Heart right ventricle (tissue), 16 donors: ENCODE measurements around the gene AGAP5. TPM values are rescaled to one million over a fixed set of nuclear protein-coding genes. Genes with fewer than 3 reads are reported as not detected.

Source experiments
- ATAC-seq, 8 donors: fragments of 200-7000 bp; cut with Tn5 transposase; one replicate each; pipeline ENCODE4 v1.9.1; 2020; ENCODE audit warnings: mild to moderate bottlenecking in 8 of 8, moderate library complexity in 8 of 8, moderate number of reproducible peaks in 1 of 8
- DNase-seq, 2 donors: peaks; one replicate each; pipeline ENCODE4 v3.0.0-alpha.2; 2020
- H3K27ac ChIP-seq, 10 donors: fragments of 200-600 bp; sonication (generic) in 2 of 10; one replicate each; pipeline versions ENCODE4 v1.5.0 to v1.8.0; 2020 to 2022; ENCODE audit warnings: mild to moderate bottlenecking in 3 of 10
- H3K27me3 ChIP-seq, 7 donors: fragments of 200-600 bp; one replicate each; pipeline ENCODE4 v1.8.0; 2021 to 2022; ENCODE audit warnings: mild to moderate bottlenecking in 2 of 7
- H3K36me3 ChIP-seq, 9 donors: fragments of 200-600 bp; sonication (generic) in 1 of 9; one replicate each; pipeline versions ENCODE4 v1.5.0 to v1.8.0; 2020 to 2022; ENCODE audit warnings: mild to moderate bottlenecking in 2 of 9
- H3K4me1 ChIP-seq, 9 donors: fragments of 200-600 bp; sonication (generic) in 1 of 9; one replicate each; pipeline versions ENCODE4 v1.5.0 to v1.8.0; 2020 to 2022; ENCODE audit warnings: mild to moderate bottlenecking in 4 of 9
- H3K4me3 ChIP-seq, 10 donors: fragments of 200-600 bp; sonication (generic) in 2 of 10; one replicate each; pipeline versions ENCODE4 v1.5.0 to v1.8.0; 2020 to 2022; ENCODE audit warnings: mild to moderate bottlenecking in 7 of 10, moderate library complexity in 2 of 10
- H3K9me3 ChIP-seq, 11 donors: fragments of 200-600 bp in 10 of 11; sonication (generic) in 2 of 11; one replicate each; pipeline versions ENCODE4 v1.5.0 to v1.8.0; 2013 to 2022; ENCODE audit warnings: mild to moderate bottlenecking in 2 of 11, control low read depth in 1 of 11, moderate library complexity in 1 of 11
- WGBS, 2 donors: extraction: QIAGEN DNeasy Blood & Tissue Kit; methylation state at CpG; one replicate each; pipeline ENCODE4 v1.1.7; 2013; ENCODE audit warnings: inconsistent platforms in 1 of 2; 5-methylcytosine and 5-hydroxymethylcytosine counted together
- intact Hi-C, 10 donors: fragments of 100-400 bp; cut with DNase I; formaldehyde crosslinking; loops; one replicate each; pipeline versions ENCODE4 v1.11.1 to v1.14.2; 2022
- polyA plus RNA-seq, 2 donors: library from polyadenylated mRNA; stranded (reverse); fragments of 200-250 nt; gene quantifications; one replicate each; pipeline ENCODE4 v1.2.3, GENCODE V29; 2013
- total RNA-seq, 10 donors: library from RNA; stranded (reverse); fragmentation: NEBNext Ultra II Directional in 3 of 10; extraction: Animal tissue kit (Norgen Biotek cat#: 25700) in 3 of 10; gene quantifications; one replicate each; pipeline versions ENCODE4 v1.2.1 to v1.2.4, GENCODE V29; 2021 to 2023
- TF ChIP-seq, protein P1 (sequence below), 9 donors: fragments of 200-600 bp; sonication (generic) in 2 of 9; IDR thresholded peaks; one replicate each; pipeline versions ENCODE4 v1.5.0 to v1.8.0; 2021 to 2022; ENCODE audit warnings: antibody characterized with exemption in 9 of 9, mild to moderate bottlenecking in 5 of 9, moderate library complexity in 1 of 9
- donor health status: Arrhythmogenic right ventricular cardiomyopathy.
- donor health status: ischemic (EF 13 %, LVEDD 7.1; RV severe dilation, severe dysfunction).
- donor health status: healthy with polysubstance abuse.
- donor health status: DM: no; HTN: yes; CAD: no.
- donor health status: DM: no; HTN: no; CAD: no.
- donor health status: ischemic (EF 25% LVEDD 6.9; RV normal size, moderate dysfunction).
- donor health status: ischemic (EF 25% LVEDD 5.7; RV mildly dilated, moderate dysfunction).
- donor health status: healthy.
- donor health status: DM: yes; HTN: yes; CAD: no.
- donor health status: Ischemic cardiomyopathy.
- donor health status: ischemic (EF 35%, LVEDD 5.7; RV mildly dilated, moderate dysfunction).
- donor health status: nonischemic (EF 11% LVEDD 7.7; RV severe dilation, severe dysfunction).
- donor health status: DM: yes; HTN: yes; CAD: no.
- donor health status: PGD.
- donor health status: ischemic (EF 29% LVEDD 5.4; RV normal size, mild dysfunction).
- donor health status: nonischemic (EF 23%, LVEDD 6.1; RV moderate dilation, normal function).

The AGAP5 gene
- total and polyA plus RNA-seq, 12 donors: 1.8 to 15.1 (median 3.4) TPM

DNA sequence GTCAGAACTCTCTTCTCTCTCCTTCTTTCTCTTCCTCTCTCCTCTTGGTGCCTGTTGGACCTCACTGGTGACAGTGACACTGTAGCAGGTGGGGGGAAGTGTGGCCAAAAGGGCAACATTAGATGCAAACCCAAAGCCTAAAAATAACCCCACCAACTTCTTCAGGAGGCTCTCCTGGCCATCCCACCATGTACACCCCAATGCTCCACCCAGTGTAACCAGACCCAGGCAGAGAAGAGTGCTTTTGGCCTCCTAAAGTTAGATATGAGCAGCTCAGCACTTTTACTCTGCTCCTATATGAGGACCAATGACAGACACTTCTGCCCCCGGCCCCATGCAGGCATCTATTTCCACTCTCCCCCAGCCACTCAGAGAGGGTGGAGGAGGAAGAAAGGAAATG is 62.1 kb downstream of the AGAP5 start:
- H3K4me1 ChIP-seq: no peaks in the 10 kb centered on the region
- 10 to 32% methylated on average over 1 of the region's 1 CpG for WGBS, 2 donors
- H3K4me3 ChIP-seq: no peak overlapping the region
- no peaks in the 10 kb centered on the region for H3K36me3 ChIP-seq
- H3K27ac ChIP-seq: no peak overlapping the region
- TF ChIP-seq, protein P1, sequence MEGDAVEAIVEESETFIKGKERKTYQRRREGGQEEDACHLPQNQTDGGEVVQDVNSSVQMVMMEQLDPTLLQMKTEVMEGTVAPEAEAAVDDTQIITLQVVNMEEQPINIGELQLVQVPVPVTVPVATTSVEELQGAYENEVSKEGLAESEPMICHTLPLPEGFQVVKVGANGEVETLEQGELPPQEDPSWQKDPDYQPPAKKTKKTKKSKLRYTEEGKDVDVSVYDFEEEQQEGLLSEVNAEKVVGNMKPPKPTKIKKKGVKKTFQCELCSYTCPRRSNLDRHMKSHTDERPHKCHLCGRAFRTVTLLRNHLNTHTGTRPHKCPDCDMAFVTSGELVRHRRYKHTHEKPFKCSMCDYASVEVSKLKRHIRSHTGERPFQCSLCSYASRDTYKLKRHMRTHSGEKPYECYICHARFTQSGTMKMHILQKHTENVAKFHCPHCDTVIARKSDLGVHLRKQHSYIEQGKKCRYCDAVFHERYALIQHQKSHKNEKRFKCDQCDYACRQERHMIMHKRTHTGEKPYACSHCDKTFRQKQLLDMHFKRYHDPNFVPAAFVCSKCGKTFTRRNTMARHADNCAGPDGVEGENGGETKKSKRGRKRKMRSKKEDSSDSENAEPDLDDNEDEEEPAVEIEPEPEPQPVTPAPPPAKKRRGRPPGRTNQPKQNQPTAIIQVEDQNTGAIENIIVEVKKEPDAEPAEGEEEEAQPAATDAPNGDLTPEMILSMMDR (IDR thresholded peaks at IDR 0.05): no peak
- no peaks in the 10 kb centered on the region for H3K9me3 ChIP-seq
- no peaks in the 10 kb centered on the region for H3K27me3 ChIP-seq
- ATAC-seq (no peak), DNase-seq (no peak)
- intact Hi-C loops: no loop called here

DNA sequence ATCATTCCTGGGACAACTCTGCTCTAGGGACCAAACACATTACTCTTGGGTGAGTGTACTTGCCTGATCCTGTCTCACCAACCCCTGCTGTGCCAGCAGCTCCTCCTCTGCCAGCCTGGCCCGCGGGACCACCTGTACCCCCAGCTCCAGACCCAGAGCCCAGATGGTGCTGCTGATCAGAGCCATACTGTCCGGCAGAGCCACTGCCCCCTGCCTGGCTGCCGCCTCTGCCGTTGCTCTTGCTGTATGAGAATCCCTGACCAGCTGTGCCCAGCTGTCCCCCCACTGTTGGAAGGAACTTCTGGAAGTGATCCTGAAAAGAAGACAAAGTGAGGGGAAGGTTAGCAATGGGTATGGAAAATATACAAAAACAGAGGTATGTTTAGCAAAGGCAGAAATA is 63.5 kb downstream of the AGAP5 start:
- TF ChIP-seq, protein P1 (IDR thresholded peaks at IDR 0.05): no peak
- 66 to 70% methylated on average over 5 of the region's 5 CpGs for WGBS, 2 donors

DNA sequence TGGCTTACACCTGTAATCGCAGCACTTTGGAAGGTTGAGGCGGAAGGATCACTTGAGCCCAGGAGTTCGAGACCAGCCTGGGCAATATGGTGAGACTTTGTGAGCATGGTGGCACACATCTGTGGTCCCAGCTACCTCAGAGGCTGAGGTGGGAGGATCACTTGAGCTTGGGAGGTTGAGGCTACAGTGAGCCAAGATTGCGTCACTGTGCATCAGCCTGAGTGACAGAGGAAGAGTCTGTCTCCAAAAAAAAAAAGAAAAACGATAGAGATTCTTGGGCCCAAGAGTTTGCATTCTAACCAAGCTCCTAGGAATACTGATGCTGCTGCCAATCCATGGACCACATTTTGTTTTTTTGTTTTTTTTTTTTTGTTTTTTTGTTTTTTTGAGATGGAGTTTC is 68.7 kb downstream of the AGAP5 start:
- no peaks in the 10 kb centered on the region for H3K36me3 ChIP-seq
- DNase-seq: no peak
- 83 to 95% methylated on average over 5 of the region's 5 CpGs for WGBS, 2 donors
- no peak overlapping the region for H3K4me3 ChIP-seq
- ATAC-seq: no peak
- intact Hi-C loops: loop anchor here in 5 of 10 donors (5.0 kb wide), 3 partner anchors 37 to 97 kb away; partner anchors contain the start of gene USP54 (in 2 of the 5)
- H3K4me1 ChIP-seq: peaks cover 0 to 15% (median 9%) of the 10 kb centered on the region in 9 donors
- TF ChIP-seq, protein P1 (IDR thresholded peaks at IDR 0.05): no peak
- no peaks in the 10 kb centered on the region for H3K27me3 ChIP-seq
- H3K27ac ChIP-seq: no peak overlapping the region
- no peaks in the 10 kb centered on the region for H3K9me3 ChIP-seq

More for the DNA sequence above, 63.5 kb downstream of the AGAP5 start:
- intact Hi-C loops: no loop called here
- no peaks in the 10 kb centered on the region for H3K4me1 ChIP-seq
- H3K4me3 ChIP-seq: no peak overlapping the region
- H3K9me3 ChIP-seq: no peaks in the 10 kb centered on the region
- no peak overlapping the region for H3K27ac ChIP-seq
- no peaks in the 10 kb centered on the region for H3K36me3 ChIP-seq
- no peaks in the 10 kb centered on the region for H3K27me3 ChIP-seq
- DNase-seq (no peak), ATAC-seq (no peak)

DNA sequence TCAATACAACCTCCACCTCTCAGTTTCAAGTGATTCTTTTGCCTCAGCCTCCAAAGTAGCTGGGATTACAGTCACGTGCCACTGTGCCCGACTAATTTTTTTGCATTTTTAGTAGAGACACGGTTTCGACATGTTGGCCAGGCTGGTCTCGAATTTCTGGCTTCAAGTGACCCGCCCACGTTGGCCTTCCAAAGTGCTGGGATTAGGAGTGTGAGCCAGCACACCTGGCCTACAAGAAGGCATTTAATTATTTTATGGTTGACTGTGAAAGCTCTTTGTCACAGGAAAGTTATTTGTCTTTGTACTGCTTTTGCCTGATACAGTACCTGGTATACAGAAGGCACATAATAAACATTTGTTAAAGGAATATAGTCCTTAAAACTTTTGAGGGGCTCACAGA is 69.5 kb downstream of the AGAP5 start:
- no peak overlapping the region for H3K4me3 ChIP-seq
- intact Hi-C loops: loop anchor here in 5 of 10 donors (5.0 kb wide), 3 partner anchors 36 to 96 kb away; partner anchors contain the start of gene USP54 (in 2 of the 5)
- ATAC-seq (no peak), DNase-seq (no peak)
- H3K27me3 ChIP-seq: no peaks in the 10 kb centered on the region
- 79 to 87% methylated on average over 7 of the region's 7 CpGs for WGBS, 2 donors
- H3K36me3 ChIP-seq: no peaks in the 10 kb centered on the region
- H3K27ac ChIP-seq: no peak overlapping the region
- H3K4me1 ChIP-seq: peaks cover 0 to 15% (median 9%) of the 10 kb centered on the region in 9 donors
- H3K9me3 ChIP-seq: no peaks in the 10 kb centered on the region
- TF ChIP-seq, protein P1 (IDR thresholded peaks at IDR 0.05): no peak
